ENCODE measurements around the gene ARHGEF7.

Gene ARHGEF7

GRCh38 chr13:111304041-111304544 is 189.0 kb downstream of the ARHGEF7 start:
- no peak for DNase-seq (ENCODE audit: low read depth)

DNA sequence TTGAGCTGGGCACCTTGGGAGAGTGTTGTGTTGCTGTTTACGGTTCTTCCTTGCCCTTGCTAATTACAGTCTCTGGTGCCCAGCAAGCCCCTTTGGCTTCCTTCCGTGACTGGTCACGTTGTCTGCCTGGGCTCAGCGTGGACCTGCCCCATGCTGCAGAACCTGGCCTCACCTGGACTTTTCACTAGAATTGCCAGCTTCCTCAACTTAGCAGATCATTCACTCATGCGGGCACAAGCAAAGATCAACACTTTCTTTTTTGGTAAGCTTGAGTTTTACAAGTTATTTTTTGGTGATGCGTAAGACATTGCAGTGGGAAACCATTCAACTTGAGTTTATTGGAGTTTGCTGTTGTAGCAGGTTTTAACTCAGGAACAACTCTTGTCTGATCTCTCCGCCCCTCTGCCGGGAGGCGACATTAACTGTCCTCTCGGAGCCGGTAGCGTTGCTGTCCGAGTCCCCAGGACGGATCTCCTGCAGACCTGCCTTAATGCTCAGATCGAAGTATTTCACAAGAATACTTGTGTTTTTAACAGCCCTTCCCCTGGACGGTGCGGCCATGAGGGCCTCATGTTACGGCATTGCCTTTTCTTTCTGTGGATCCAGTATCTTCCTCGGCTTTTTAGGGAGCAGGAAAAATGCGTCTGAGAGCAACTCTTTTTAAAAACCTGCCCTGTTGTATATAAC is 189.6 kb downstream of the ARHGEF7 start:
- no peak for DNase-seq (ENCODE audit: low read depth)

DNA sequence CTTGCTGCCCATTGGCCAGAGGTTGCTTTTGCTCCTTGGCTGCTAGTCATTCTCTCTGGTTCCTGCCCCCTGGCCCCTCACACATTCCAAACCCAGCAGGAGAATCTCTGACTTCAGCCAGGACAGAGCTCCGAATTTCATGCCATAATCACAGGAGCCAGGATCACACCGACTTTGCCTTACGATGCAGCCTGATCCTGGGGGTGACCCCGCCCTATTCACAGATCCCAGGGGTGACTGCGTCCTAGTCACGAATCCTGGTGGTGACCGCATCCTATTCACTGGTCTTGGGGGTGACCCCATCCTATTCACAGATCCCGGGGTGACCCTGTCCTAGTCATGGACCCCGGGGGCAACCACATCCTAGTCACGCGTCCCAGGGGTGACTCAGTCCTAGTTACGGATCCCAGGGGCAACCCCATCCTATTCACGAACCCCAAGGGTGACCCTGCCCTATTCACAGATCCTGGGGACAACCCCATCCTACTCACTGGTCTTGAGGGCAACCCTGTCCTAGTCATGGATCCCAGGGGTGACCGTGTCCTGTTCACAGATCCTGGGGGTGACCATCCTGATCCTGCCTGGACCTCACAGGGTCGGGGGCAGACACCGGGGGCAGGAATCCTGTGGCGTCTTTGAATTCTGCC is 198.0 kb downstream of the ARHGEF7 start:
- DNase-seq (ENCODE audit: low read depth) = no peak

GRCh38 chr13:111313911-111314425 is 198.9 kb downstream of the ARHGEF7 start:
- no peak for DNase-seq (ENCODE audit: low read depth)

DNA sequence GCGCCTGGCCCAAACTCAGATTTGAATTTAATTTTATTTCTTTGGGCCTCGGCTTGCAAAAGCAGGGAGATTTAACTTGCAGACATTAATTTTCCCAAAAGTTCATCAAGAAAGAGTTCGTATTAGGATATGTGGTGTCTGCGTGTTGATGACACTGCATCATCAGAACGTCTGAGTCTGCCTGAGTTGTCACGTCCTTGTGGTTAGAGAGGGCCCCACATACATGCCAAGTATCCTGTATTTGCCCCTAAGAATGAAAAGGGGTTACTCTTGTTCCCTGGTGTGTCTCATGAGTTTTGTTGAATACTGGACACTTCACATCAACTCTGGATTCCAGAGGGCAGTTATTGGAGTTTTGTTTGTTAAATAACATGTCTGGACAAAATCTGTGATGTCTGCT is 199.7 kb downstream of the ARHGEF7 start:
- no peak for DNase-seq (ENCODE audit: low read depth)

DNA sequence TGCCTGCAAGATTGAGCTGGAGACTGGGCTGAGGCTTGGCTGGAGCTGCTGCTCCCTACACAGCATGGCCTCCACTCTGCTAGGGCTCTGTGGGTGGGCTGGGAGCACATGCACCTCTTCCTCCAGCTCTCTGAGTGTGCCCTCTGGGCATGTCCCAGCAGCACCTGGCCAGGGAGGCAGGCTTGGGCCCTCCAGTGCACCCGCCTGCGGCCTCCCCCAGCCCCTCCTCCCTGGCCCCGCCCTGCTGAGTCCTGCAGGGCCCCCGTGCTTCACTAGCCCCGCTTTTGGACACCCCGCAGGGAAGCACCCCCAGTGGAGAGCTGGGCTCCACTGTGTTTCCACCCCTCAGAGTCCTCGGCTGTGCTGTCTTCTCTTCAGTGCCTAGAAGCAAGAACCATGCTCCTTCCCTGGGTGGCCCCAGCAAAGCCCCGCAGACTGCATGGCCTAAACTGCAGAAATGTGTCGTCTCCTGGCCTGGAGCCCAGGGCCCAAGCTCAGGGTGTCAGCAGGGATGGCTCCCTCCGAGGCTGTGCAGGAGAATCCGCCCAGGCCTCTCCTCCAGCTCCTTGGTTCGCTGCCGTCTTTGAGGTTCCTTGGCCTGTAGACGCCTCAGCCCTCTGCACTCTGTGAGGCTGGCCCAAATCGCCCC is 200.4 kb downstream of the ARHGEF7 start:
- no peak for DNase-seq (ENCODE audit: low read depth)

DNA sequence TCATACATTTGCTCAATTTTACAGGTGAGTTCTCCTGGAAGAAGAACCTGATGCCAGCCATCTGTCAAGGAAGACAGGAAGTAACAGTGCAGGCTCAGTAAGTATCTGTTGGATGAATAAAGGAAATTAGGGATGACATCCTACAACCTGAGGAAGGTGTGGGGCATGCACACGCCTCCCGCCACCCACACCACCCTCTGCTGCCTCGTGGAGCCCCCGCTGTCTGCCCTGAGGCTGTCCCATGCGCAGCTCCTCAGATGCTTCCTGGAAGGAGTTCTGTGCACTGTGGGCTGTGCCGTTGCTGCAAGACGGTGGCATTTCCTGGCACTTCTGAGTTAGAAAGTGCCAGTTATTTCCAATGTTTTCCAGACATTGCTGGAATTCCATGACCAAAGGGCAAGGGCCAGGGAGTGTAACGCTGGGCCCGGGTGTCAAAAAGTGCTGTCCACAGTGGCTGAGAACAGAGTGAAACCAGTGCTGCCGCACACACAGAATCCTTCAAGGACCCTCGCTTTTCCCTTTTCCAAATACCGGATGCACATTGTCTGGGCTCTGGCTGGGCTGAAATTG is 201.1 kb downstream of the ARHGEF7 start:
- DNase-seq (ENCODE audit: low read depth) = no peak

- no peak for DNase-seq (ENCODE audit: low read depth)
Observed at GRCh38 chr13:111317042-111317550, 202.0 kb downstream of the ARHGEF7 start.

GRCh38 chr13:111317571-111318345 is 202.6 kb downstream of the ARHGEF7 start:
- no peak for DNase-seq (ENCODE audit: low read depth)

- DNase-seq (ENCODE audit: low read depth) = no peak
Observed at GRCh38 chr13:111318386-111318785, 203.3 kb downstream of the ARHGEF7 start.

DNA sequence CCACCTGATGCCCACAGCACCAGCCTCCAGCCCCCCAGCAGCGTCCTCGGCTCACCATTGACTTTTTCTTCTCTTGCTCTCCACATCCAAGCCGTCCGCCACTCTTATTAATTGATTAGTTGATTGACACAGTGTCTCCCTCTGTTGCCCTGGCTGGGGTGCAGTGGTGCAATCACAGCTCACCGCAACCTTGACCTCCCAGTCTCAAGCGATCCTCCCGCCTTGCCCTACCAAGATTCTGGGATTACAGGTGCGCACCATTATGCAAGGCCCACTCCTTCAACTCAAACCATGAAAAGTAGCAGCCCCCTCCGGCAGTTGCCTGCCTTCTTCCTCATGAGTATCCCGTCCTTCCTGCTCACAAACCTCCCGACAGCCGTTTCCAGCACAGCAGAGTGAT is 204.4 kb downstream of the ARHGEF7 start:
- DNase-seq (ENCODE audit: low read depth) = no peak

GRCh38 chr13:111319998-111320911 is 205.1 kb downstream of the ARHGEF7 start, which contains the start of gene TEX29:
TEX29 (plus strand) TSS chr13:111320642; CDS start chr13:111320891, 249 bp downstream.
- no peak for DNase-seq (ENCODE audit: low read depth)

- no peak for DNase-seq (ENCODE audit: low read depth)
Observed at GRCh38 chr13:111322001-111322915, 207.1 kb downstream of the ARHGEF7 start.

DNA sequence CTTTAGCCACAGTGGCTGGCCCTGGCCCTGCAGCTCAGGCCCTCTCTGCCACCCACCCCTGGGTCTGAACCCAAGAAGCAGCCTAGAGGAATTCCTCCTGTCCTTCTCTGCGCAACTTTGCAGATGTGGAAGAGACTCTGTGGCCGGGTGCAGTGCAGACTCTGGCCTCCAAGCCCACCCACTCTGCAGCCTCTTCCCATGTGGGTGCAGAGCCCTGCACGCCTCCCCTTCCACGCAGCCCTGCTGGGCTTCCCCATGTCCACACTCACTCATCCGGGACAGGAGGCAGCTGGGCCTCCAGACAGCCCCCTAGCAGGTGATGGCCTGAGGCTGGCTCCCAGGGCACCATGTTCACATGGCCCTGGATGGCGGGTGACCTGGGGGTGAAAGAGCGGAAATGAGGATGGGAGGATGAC is 207.8 kb downstream of the ARHGEF7 start:
- DNase-seq (ENCODE audit: low read depth) = no peak

- DNase-seq (ENCODE audit: low read depth) = no peak
Observed at GRCh38 chr13:111323549-111323948, 208.4 kb downstream of the ARHGEF7 start.

DNA sequence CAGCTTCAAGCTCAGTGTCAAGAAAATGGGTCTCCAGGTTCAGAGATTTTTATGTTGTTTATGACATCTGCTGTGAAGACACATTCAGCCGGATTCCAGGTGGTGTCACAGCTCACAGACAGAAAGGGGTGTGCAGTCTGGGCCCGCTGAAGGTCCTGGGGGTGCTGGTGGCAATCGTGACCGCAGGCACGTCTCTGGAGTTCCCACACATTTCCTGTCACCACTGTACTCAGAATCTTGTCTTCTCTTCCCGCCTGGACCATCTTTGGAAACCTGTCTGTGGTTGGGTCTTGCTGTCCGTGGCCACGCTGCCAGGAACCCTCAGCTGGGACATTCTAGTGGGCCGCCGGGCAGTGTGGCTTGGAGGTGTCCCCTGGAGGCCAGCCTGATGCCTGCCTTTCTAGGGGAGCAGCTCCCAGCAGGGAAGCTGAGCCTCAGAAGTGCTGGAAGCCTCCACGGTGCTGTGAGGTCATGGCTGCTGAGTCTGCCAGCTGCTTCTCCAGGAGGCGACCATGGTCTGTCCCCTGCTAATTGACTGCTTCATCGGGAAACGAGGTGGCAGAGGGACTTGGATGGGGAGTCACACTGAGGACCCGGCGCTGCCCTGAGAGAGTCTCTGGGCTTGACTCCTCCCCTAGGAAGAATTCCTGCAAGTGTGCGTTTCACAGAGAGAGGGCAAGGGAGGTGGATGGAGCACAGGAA is 209.0 kb downstream of the ARHGEF7 start:
- no peak for DNase-seq (ENCODE audit: low read depth)

GRCh38 chr13:111324736-111325135 is 209.6 kb downstream of the ARHGEF7 start:
- no peak for DNase-seq (ENCODE audit: low read depth)

DNA sequence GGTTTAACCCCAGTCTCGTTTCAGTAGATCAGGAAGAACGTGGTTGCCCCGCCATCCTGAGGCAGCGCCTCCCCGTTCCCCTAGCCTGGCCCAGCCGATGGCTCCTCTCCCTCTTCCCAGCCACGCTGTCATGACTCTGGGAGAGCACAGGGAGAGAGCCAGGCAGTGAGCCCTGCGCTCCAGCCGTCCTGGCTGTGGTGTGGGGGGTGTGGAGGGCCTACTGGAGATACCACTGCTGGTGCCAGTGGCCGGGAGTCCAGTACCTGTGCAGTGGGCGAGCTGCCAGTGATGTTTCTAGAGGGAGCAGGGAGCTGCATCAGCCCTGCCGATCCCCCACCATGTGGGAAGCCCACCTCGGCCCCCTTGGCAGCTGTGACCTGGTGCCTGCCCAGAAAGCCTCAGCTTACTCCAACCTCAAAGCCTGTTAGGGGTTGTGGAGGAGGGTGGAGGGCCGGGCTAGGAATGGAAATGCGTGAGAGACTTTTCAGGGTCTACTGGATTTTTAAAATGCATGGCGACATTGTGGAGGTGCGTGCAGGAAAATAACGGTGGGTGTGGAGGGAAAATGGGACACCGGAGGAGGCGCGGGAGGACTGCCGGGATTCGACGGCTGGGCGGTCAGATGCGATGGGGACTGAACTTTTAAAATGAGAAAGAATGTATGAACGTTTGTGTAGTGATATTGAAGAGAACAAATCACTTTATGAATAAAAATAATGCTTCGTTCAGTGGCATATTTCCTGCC is 210.2 kb downstream of the ARHGEF7 start:
- no peak for DNase-seq (ENCODE audit: low read depth)
